HG03045 (cell line): ENCODE results near the gene SUDS3.

ENCODE experiments used
- ATAC-seq: cut with Tn5 transposase; IDR thresholded peaks from one replicate; pipeline ENCODE4 v1.9.1; 2021; ENCODE audit warnings: mild to moderate bottlenecking, moderate library complexity; ENCODE audit not compliant: unreplicated experiment

Gene SUDS3

GRCh38 chr12:118436986-118437385 is 60.6 kb downstream of the SUDS3 start:
- no peak for ATAC-seq

- ATAC-seq: no peak
These were observed 62.7 kb downstream of the SUDS3 start for GRCh38 chr12:118439068-118439467.

- ATAC-seq: no peak
These were observed 69.9 kb downstream of the SUDS3 start for GRCh38 chr12:118446247-118446646.

GRCh38 chr12:118447181-118447580 is 70.8 kb downstream of the SUDS3 start:
- ATAC-seq: no peak

- ATAC-seq: no peak
These were observed 72.0 kb downstream of the SUDS3 start for GRCh38 chr12:118448341-118448740.

GRCh38 chr12:118455327-118455726 is 79.0 kb downstream of the SUDS3 start:
- no peak for ATAC-seq

GRCh38 chr12:118456741-118457140 is 80.4 kb downstream of the SUDS3 start:
- no peak for ATAC-seq

GRCh38 chr12:118459110-118459509 is 82.8 kb downstream of the SUDS3 start:
- ATAC-seq: no peak

GRCh38 chr12:118463677-118464076 is 87.3 kb downstream of the SUDS3 start:
- no peak for ATAC-seq

GRCh38 chr12:118465706-118466105 is 89.4 kb downstream of the SUDS3 start:
- no peak for ATAC-seq
